Measurements from ENCODE around the gene GMDS.

GMDS gene

DNA sequence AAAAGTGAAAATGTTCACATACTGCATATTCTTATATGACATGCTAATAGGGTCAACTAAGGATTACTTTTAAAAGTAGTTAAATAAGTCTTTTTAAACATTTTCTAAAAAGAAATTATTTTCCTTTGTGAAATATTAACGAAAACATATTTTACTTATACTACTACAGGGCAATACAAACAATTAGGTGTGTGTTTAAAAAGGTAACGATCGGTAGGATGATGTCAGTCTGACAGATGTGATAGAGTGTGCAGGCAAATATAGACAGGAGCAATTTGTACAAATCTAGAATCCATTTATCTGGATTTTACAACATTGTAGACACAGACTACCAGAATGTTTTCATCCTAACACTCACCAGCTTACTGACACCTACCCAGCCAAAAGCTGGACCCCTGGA is 378.2 kb downstream of the GMDS start:
- H3K9me3 ChIP-seq (ENCODE audit: control insufficient read depth, low read length): no peaks in the 10 kb centered on the region
- peaks cover 20% of the 10 kb centered on the region for H3K4me1 ChIP-seq (ENCODE audit: control insufficient read depth, insufficient read depth, low read length, poor library complexity, severe bottlenecking)
- no peaks in the 10 kb centered on the region for H3K36me3 ChIP-seq (ENCODE audit: control insufficient read depth, insufficient read depth, low read length)
- no peak overlapping the region for H3K4me3 ChIP-seq (ENCODE audit: extremely low read depth, insufficient read depth, low read length, poor library complexity, severe bottlenecking)
- no peak overlapping the region for H3K27ac ChIP-seq (ENCODE audit: low read depth, low read length, severe bottlenecking)
- WGBS, 2 experiments (ENCODE audit: insufficient coverage in 2 of 2): no CpG with 5 or more reads among the region's 3 CpGs

DNA sequence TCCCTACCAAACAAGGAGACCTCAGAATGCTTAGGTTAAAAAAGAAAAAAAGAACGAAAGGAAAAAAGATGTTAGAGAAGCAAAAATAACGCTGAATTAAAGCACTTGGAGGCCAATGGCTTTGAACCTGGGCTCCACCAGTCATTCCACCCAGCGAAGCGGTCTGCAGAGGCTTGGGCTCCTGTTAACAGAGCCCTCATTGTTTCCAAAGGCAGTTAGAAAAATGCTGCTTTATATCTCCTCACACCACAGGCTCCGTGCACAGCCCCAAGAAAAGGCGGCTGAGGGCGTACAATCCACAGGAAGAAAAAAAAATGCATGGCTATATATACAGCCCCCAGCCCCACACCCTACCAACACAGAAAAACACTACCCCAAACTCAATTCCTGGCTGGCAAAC is 379.8 kb downstream of the GMDS start:
- 63 to 80% methylated on average over 3 to 5 of the region's 7 CpGs for WGBS, 2 experiments (ENCODE audit: insufficient coverage in 2 of 2)
- Histone ChIP-seq H3K4me1 (ENCODE audit: control insufficient read depth, insufficient read depth, low read length, poor library complexity, severe bottlenecking) (peaks cover 13% of the 10 kb centered on the region), H3K9me3 (ENCODE audit: control insufficient read depth, low read length) (no peaks in the 10 kb centered on the region), H3K4me3 (ENCODE audit: extremely low read depth, insufficient read depth, low read length, poor library complexity, severe bottlenecking) (no peak overlapping the region), H3K36me3 (ENCODE audit: control insufficient read depth, insufficient read depth, low read length) (no peaks in the 10 kb centered on the region), H3K27ac (ENCODE audit: low read depth, low read length, severe bottlenecking) (no peak overlapping the region)

DNA sequence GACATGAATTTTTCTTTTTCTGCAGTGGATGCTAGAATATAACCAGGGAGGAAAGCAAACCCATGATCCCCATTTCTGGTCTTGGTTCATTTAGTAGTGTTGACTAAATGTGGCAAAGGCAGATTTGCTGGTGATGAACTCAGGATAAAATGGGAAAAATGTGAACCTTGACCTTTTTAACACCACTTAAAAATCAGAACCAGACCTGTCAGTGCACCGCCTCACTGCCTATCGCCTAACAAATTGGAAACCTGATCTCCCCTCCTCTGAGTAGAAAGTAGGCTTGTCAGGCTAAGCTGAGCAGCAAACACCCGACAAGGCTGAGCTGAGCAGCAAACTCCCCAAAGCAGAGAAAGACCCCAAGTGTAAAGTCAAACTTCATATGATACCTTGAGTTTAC is 380.9 kb downstream of the GMDS start:
- Histone ChIP-seq H3K36me3 (ENCODE audit: control insufficient read depth, insufficient read depth, low read length) (no peaks in the 10 kb centered on the region), H3K4me3 (ENCODE audit: extremely low read depth, insufficient read depth, low read length, poor library complexity, severe bottlenecking) (no peak overlapping the region), H3K27ac (ENCODE audit: low read depth, low read length, severe bottlenecking) (no peak overlapping the region), H3K4me1 (ENCODE audit: control insufficient read depth, insufficient read depth, low read length, poor library complexity, severe bottlenecking) (peaks cover 13% of the 10 kb centered on the region), H3K9me3 (ENCODE audit: control insufficient read depth, low read length) (no peaks in the 10 kb centered on the region)
- WGBS, 2 experiments (ENCODE audit: insufficient coverage in 2 of 2): no CpG with 5 or more reads among the region's 3 CpGs

DNA sequence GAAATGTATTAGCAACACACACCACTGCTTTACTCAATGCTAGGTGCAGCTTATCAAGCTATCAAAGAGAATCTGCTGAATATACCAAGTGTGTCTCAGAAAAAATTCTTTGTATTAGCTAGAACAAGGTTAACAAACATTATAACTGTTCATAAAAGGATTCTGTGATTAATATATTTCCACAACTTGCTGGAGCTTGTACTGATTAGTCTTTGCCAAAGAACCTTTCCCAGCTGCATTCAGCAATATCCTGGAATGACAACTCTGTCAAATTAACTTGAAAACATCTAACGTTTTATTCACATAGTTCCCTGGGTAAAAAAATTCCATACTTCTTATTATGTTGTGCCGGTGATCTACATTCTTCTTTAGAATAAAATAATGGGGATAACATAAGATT is 383.0 kb downstream of the GMDS start:
- H3K4me3 ChIP-seq (ENCODE audit: extremely low read depth, insufficient read depth, low read length, poor library complexity, severe bottlenecking): no peak overlapping the region
- 33% methylated on average over 1 of the region's 2 CpGs; no CpG with 5 or more reads in 1 of the 2 experiments for WGBS, 2 experiments (ENCODE audit: insufficient coverage in 2 of 2)
- H3K9me3 ChIP-seq (ENCODE audit: control insufficient read depth, low read length): no peaks in the 10 kb centered on the region
- H3K4me1 ChIP-seq (ENCODE audit: control insufficient read depth, insufficient read depth, low read length, poor library complexity, severe bottlenecking): peaks cover 13% of the 10 kb centered on the region
- no peaks in the 10 kb centered on the region for H3K36me3 ChIP-seq (ENCODE audit: control insufficient read depth, insufficient read depth, low read length)
- no peak overlapping the region for H3K27ac ChIP-seq (ENCODE audit: low read depth, low read length, severe bottlenecking)

DNA sequence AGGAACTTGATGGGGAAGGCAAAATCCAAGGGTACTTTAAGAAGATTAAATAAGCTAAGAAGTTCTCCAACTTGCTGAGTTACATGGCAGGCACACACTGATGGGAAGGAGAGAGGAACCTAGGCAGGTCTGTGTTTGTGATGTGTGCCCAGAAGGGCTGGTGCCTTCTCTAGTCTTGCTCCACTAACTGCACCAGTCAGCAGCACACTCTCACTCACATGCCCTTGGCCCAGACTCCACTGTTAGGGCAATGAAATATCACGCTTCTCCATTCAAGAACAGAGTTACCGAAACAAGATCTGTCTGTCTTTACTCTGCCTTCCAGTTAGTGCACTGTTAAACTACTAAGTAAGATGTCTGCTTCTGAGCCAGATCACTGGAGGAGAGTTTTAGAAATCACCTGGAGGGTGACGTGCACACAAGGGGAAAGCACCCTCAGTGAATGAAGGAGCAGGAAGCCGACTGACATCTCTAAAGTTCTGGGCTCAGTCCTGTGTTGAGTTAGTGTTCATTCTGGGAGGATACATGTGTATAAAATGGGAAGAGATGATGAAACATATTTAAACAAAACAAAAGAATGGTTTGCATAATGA is 384.6 kb downstream of the GMDS start:
- WGBS, 2 experiments (ENCODE audit: insufficient coverage in 2 of 2): 84 to 95% methylated on average over 2 to 4 of the region's 4 CpGs
- Histone ChIP-seq H3K4me1 (ENCODE audit: control insufficient read depth, insufficient read depth, low read length, poor library complexity, severe bottlenecking) (peaks cover 9% of the 10 kb centered on the region), H3K27ac (ENCODE audit: low read depth, low read length, severe bottlenecking) (no peak overlapping the region), H3K4me3 (ENCODE audit: extremely low read depth, insufficient read depth, low read length, poor library complexity, severe bottlenecking) (no peak overlapping the region), H3K9me3 (ENCODE audit: control insufficient read depth, low read length) (no peaks in the 10 kb centered on the region), H3K36me3 (ENCODE audit: control insufficient read depth, insufficient read depth, low read length) (no peaks in the 10 kb centered on the region)

DNA sequence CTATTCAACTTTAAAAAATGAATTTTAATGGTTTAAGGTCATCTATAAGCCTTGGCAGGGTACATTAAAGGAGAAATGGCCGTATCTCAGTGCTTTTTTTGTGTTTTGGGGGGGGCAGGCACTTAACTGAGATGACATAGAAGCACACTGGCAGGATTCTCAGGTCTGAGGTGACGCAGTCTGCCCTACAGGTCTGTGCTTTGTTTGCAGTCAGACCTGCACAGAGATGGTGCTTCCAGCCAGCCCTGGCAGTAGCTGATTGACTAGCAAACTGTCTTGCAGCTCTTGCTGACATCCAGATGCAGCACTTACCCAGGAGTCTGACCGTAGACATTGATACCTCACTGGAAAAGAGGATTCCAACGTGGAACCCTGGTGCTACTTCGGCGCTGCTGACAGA is 386.5 kb downstream of the GMDS start:
- Histone ChIP-seq H3K9me3 (ENCODE audit: control insufficient read depth, low read length) (no peaks in the 10 kb centered on the region), H3K4me1 (ENCODE audit: control insufficient read depth, insufficient read depth, low read length, poor library complexity, severe bottlenecking) (no peaks in the 10 kb centered on the region), H3K36me3 (ENCODE audit: control insufficient read depth, insufficient read depth, low read length) (no peaks in the 10 kb centered on the region), H3K27ac (ENCODE audit: low read depth, low read length, severe bottlenecking) (no peak overlapping the region), H3K4me3 (ENCODE audit: extremely low read depth, insufficient read depth, low read length, poor library complexity, severe bottlenecking) (no peak overlapping the region)
- 78 to 82% methylated on average over 4 to 5 of the region's 6 CpGs for WGBS, 2 experiments (ENCODE audit: insufficient coverage in 2 of 2)

DNA sequence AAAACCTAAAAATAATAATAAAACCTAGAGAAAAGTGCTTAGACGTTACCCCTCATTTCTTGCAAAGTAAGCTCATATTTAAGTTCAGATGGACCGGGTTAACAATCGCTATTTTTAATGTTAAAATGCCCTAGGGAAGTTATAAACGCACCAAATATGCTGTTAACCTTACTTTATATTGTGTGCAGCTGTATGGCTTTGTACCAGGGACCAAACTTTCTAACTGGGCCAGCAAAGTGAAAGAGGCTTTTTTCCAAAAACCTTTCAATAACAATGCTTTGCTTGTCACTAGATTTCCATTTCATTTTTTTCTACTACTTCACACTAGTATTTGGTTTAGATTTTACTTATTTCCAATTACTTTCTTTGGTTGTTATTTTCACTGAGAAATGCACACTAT is 387.2 kb downstream of the GMDS start:
- H3K4me1 ChIP-seq (ENCODE audit: control insufficient read depth, insufficient read depth, low read length, poor library complexity, severe bottlenecking): no peaks in the 10 kb centered on the region
- no peaks in the 10 kb centered on the region for H3K9me3 ChIP-seq (ENCODE audit: control insufficient read depth, low read length)
- WGBS, 2 experiments (ENCODE audit: insufficient coverage in 2 of 2): 100% methylated on average over 1 of the region's 4 CpGs; no CpG with 5 or more reads in 1 of the 2 experiments
- H3K27ac ChIP-seq (ENCODE audit: low read depth, low read length, severe bottlenecking): no peak overlapping the region
- H3K36me3 ChIP-seq (ENCODE audit: control insufficient read depth, insufficient read depth, low read length): no peaks in the 10 kb centered on the region
- H3K4me3 ChIP-seq (ENCODE audit: extremely low read depth, insufficient read depth, low read length, poor library complexity, severe bottlenecking): no peak overlapping the region

DNA sequence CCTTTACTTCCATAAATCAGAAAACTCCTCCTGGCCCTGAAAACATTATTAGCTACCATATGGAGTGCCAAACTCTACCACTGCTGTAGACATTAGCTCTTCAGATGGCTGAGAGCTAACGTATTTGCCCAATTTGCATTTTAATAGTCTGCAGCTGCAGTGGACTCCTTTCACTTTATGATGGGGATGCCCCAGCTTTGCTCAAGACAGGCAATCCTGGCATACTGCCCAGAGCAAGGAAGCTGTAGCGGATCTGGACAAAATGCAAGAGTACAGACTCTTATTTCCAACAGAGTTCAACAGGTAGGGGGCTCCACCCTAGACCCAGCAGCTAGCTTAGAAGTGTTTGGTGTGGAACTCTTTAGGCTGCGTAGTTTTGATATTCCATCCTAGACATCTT is 389.0 kb downstream of the GMDS start:
- no peak overlapping the region for H3K27ac ChIP-seq (ENCODE audit: low read depth, low read length, severe bottlenecking)
- H3K4me1 ChIP-seq (ENCODE audit: control insufficient read depth, insufficient read depth, low read length, poor library complexity, severe bottlenecking): no peaks in the 10 kb centered on the region
- no peaks in the 10 kb centered on the region for H3K9me3 ChIP-seq (ENCODE audit: control insufficient read depth, low read length)
- no peak overlapping the region for H3K4me3 ChIP-seq (ENCODE audit: extremely low read depth, insufficient read depth, low read length, poor library complexity, severe bottlenecking)
- whole genome bisulfite sequencing, 2 experiments (ENCODE audit: insufficient coverage in 2 of 2): 72 to 86% methylated on average over 2 of the region's 3 CpGs
- H3K36me3 ChIP-seq (ENCODE audit: control insufficient read depth, insufficient read depth, low read length): no peaks in the 10 kb centered on the region

DNA sequence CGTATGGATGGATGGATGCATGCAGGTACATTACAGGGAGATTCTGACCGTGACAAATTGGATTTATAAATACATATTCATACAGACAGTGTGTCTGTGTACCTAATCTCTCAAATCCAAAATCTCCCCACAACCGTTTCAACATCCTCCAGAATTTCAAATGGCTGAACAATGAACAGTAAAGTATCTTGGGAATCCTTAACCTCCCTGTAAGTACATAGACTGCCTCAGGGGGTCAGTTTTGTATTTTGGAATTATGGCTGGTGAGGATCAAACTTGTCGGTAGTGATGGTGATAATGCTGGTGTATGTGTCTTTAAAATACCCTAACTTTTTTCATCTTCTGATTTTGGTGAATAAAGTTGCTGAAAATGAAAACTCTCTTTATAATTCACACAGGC is 389.5 kb downstream of the GMDS start:
- Histone ChIP-seq H3K27ac (ENCODE audit: low read depth, low read length, severe bottlenecking) (no peak overlapping the region), H3K4me3 (ENCODE audit: extremely low read depth, insufficient read depth, low read length, poor library complexity, severe bottlenecking) (no peak overlapping the region), H3K36me3 (ENCODE audit: control insufficient read depth, insufficient read depth, low read length) (no peaks in the 10 kb centered on the region), H3K9me3 (ENCODE audit: control insufficient read depth, low read length) (no peaks in the 10 kb centered on the region), H3K4me1 (ENCODE audit: control insufficient read depth, insufficient read depth, low read length, poor library complexity, severe bottlenecking) (no peaks in the 10 kb centered on the region)
- WGBS, 2 experiments (ENCODE audit: insufficient coverage in 2 of 2): no CpG with 5 or more reads among the region's 4 CpGs

DNA sequence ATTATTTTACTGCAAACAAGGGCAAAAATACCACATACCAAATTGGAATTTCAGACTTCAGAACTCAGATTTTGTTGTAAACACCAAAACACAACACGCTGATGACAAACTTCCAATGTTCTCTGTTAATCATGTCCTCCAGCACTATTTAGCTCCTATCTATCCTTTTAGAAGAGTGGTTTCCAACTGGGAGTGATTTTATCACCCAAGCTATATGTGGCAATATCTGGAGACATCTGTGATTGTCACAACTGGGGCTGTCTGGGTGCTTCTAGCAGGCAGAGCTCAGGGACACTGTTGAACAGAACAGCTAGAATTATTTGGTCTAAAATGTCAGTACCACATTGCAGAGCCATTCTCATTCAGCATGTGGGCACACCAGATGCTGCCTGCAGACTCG is 391.1 kb downstream of the GMDS start:
- no peaks in the 10 kb centered on the region for H3K9me3 ChIP-seq (ENCODE audit: control insufficient read depth, low read length)
- no peaks in the 10 kb centered on the region for H3K4me1 ChIP-seq (ENCODE audit: control insufficient read depth, insufficient read depth, low read length, poor library complexity, severe bottlenecking)
- 80 to 83% methylated on average over 1 to 2 of the region's 2 CpGs for WGBS, 2 experiments (ENCODE audit: insufficient coverage in 2 of 2)
- no peak overlapping the region for H3K4me3 ChIP-seq (ENCODE audit: extremely low read depth, insufficient read depth, low read length, poor library complexity, severe bottlenecking)
- H3K36me3 ChIP-seq (ENCODE audit: control insufficient read depth, insufficient read depth, low read length): no peaks in the 10 kb centered on the region
- H3K27ac ChIP-seq (ENCODE audit: low read depth, low read length, severe bottlenecking): no peak overlapping the region

DNA sequence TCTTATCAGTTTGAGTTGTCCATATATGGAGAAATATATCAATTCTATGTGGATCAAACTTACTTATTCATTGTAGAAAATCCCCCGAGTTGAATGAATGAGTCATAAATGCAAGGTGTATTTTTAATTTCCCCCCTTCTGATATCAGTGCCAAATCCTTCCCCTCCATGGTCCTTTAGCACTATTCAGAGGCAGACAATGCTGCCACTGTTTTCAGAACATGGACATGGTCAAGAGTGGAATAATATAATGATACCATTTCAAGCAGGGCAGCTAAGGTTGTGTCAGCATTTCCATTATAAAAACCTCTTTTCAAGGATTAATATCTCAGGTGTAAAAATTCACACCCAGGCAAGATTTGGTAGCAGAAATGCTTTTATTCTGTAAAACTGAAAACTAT is 391.6 kb downstream of the GMDS start:
- Histone ChIP-seq H3K9me3 (ENCODE audit: control insufficient read depth, low read length) (no peaks in the 10 kb centered on the region), H3K36me3 (ENCODE audit: control insufficient read depth, insufficient read depth, low read length) (no peaks in the 10 kb centered on the region), H3K4me1 (ENCODE audit: control insufficient read depth, insufficient read depth, low read length, poor library complexity, severe bottlenecking) (no peaks in the 10 kb centered on the region), H3K4me3 (ENCODE audit: extremely low read depth, insufficient read depth, low read length, poor library complexity, severe bottlenecking) (no peak overlapping the region), H3K27ac (ENCODE audit: low read depth, low read length, severe bottlenecking) (no peak overlapping the region)
- WGBS, 2 experiments (ENCODE audit: insufficient coverage in 2 of 2): no CpG with 5 or more reads among the region's 1 CpG
